ENCODE data around the gene BAAT.

BAAT gene

GRCh38 chr9:101398068-101398929 is 13.5 kb upstream of the BAAT start, which contains the start of the genes MRPL50 and ZNF189:
TSS of gene MRPL50 (minus strand) at chr9:101398618. CDS start at chr9:101398592, 26 bp downstream.
TSS of gene ZNF189 (plus strand) at chr9:101398851. CDS start at chr9:101399157, 306 bp downstream.
- DNase-seq = peak; percentile 97 to 98

- DNase-seq = no peak
Observed at GRCh38 chr9:101397746-101398067, 12.9 kb upstream of the BAAT start.

GRCh38 chr9:101394687-101395086 is 9.9 kb upstream of the BAAT start:
- DNase-seq = no peak

GRCh38 chr9:101393135-101393534 is 8.3 kb upstream of the BAAT start:
- no peak for DNase-seq

GRCh38 chr9:101388507-101388993 is 3.7 kb upstream of the BAAT start:
- peak; percentile 22 to 27 for DNase-seq

DNA sequence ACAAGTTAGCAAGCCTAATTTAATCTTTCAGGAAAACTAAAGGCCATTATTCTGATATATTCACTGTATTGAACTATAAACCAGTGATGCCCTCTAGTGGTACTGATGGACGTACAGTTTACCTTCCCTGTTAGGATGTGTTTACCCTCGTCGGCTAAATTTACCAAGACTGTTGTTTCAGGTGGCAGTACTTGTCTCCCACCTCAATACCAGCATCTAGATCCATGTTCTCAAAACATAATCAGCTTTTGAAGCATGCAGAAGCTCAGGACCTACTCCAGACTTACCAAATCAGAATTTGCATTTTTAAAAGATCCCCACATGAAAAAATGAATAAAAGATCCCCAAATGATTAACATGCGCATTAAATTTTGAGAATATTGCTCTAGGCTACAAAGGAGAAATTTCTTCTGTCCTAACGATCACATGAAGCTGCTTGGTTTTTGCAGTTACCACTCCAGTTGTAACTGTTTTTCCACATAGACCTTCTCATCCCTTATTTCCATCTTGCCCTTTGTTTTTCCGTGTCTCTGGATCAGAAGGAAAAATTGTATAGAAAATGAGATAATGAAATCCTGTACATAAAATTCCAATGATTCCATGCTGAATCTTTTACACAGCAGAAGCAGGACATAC is 3.2 kb upstream of the BAAT start:
- peak; percentile 71 to 86 for DNase-seq

- no peak for DNase-seq
Observed at GRCh38 chr9:101383361-101383760, 1.4 kb downstream of the BAAT start.

DNA sequence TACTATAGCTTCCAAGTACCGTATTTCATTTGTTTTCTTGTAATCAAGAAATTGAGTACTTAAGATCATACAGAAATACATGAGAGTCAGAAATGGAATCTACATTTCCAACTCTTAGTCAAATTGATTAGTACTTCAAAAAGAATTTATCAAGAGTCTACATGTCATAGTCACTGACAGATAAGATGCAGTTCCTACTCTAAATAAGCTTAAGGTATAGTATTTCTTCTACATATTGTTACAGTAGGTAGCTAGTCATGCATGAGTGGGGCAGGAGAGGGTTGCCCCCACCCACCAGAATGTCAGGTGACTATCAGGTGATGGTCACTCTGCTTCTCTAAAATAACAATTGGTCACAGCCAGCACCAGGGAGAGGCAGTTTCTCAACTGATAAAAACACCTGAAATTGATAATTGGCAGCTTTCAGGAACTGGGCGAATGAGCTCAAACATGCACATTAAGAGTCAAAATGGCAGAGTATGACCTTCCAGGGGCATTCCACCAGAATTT is 2.9 kb downstream of the BAAT start:
- DNase-seq = no peak

- DNase-seq = no peak
Observed at GRCh38 chr9:101381118-101381517, 3.7 kb downstream of the BAAT start.

- no peak for DNase-seq
Observed at GRCh38 chr9:101380295-101380694, 4.5 kb downstream of the BAAT start.

DNA sequence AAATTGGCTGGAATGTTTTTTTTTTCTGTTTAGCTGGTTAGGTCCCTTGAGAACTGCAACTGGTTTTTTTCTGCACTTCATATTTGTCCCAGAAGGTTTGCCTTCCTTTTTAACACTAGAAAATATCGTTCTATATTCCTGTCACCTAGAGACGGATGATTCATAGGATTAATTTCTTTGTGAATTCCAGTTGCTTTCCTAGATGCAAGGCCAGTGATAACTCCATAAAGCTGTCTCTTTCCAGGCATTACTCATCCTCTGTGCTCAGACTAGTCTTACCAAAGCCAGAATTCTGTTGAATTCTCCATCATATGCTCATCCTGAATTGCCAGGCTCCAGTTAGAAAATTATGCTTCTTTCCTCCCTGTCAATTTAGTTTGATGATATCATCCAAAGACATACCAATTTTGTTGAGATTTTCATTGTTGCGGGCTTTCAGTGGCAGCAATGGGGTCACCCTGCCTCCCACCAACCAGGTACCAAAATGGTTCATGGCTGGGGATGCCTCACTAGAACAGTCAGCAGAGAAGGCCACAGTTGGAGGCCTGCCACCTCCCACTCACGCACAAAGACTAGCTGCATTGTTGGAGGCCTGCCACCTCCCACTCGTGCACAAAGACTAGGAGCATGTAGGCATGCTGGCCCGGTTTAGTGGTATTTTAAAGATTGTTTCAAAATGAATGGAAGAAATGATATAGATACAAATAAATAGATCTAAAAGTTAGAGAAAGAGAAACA is 8.5 kb downstream of the BAAT start:
- no peak for DNase-seq

DNA sequence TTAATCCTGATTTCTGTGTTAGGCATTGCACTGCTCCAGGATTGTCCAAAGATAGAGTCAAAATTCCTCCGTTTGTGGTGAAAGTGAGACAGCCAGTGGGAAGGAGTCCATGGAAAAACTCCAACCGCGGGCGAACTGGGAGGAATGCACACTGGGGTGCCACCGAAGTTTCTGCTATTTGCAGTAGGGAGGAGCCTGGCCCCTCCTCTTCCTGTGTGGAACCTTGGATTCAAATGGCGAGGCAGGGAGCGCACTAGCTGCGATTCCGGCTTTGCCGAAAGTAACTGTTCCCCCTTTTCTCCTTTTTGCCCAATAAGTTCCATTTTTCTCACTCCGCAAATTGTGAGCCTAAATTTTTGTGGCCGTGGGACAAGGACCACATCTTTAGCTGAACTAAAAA is 9.3 kb downstream of the BAAT start:
- DNase-seq = no peak

- DNase-seq = no peak
Observed at GRCh38 chr9:101372327-101373118, 12.3 kb downstream of the BAAT start.

DNA sequence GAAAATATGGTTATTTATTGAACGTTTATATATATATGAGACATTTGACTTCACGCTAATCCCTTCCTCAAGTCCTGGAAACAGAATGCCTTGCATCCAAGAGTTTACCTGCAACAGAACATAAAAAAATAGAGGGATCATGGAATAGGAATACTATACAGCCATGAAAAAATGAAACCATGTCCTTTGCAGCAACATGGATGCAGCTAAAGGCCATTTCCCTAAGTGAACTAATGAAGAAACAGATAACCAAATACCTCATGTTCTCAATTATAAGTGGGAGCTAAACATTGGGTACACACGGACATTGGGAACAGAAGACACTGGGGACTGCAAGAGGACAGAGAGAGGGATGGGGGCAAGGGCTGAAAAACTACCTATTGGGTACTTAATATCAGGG is 13.0 kb downstream of the BAAT start:
- no peak for DNase-seq

- DNase-seq = no peak
Observed at GRCh38 chr9:101369884-101370531, 14.8 kb downstream of the BAAT start.

DNA sequence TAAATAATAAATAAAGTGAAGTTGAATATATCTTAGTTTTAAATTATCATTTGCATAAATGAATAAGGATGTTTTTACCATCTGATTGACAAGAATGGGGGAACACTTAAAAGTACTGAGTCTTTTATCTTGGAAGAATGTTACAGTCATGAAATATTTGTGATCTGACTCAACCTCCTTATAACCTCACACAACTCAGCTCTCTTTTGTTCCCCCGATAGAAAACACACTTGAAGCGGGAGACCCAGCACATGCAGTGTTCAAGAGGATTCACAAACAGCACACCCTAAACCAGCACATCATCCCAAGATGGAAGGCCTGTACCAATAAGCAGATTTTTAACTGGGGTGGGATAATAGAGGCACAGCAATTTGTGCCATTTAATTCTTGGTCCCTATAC is 15.5 kb downstream of the BAAT start:
- DNase-seq = no peak

- no peak for DNase-seq
Observed at GRCh38 chr9:101367323-101367722, 17.5 kb downstream of the BAAT start.

DNA sequence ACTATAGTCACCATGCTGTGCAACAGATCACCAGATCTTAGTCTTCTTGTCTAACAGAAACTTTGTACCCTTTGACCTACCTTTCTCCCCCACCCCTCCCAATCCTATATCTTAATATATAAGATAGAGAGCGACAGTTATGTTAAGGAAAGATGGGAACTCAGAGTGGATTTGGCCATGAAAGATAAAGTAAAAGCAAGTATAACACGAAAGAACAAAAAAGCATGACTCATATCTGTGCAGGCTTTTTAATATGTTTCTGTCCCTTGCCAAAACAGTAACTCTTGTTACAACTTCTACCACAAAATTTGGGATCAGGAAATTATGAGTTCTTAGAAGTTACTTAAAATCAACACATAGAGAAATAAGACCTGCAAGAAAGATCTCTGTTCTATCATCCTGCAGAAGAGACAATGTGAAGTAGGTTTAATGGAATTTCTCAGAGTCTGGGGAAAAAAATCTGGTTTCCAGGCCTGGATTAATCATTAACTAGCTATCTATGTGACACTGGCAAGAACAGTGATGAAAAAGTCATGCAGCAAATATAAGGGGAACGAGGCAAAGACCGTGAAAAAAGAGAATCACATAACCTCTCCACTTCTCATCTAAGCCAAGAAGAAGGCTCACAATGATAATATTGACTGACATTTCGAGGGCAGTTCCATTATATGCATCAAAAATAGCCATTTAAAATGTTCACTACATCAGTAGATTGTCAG is 18.6 kb downstream of the BAAT start:
- no peak for DNase-seq

DNA sequence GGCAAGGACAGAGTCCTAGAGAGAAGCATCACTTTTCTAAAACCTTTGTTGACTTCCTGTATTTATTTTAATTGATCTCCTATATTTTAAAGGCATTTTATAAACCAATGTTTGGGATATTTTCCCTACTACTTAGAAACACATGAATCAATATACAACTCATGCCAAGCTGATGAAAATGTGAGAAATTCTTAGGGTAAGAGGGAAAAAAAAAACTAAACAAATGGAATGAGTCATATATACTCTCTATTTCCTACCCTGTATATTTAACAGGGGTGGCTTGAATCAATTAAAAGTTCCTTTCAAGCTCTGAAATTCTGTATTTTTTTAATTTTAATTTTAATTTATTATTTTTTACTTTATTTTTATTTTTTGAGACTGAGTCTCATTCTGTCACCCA is 19.6 kb downstream of the BAAT start:
- no peak for DNase-seq

GRCh38 chr9:101362450-101362849 is 22.4 kb downstream of the BAAT start:
- no peak for DNase-seq

GRCh38 chr9:101360647-101361046 is 24.2 kb downstream of the BAAT start:
- no peak for DNase-seq
